ENCODE results near the gene BNC2. TPM values are rescaled to one million over a fixed set of nuclear protein-coding genes. Genes with fewer than 3 reads are reported as not detected.

Gene BNC2
- total and polyA plus RNA-seq, 4 donors = 0.96 to 23.2 (median 9.7) TPM

- H3K36me3 ChIP-seq (ENCODE audit: control insufficient read depth in 4 of 4, insufficient read depth in 4 of 4, low read length in 4 of 4) = peaks cover 0 to 8% (median 1%) of the 10 kb centered on the region in 4 donors
- no peak for ATAC-seq (ENCODE audit: insufficient read depth, low FRiP score)
- no peak overlapping the region for H3K27ac ChIP-seq (ENCODE audit: low read depth in 1 of 2, low read length in 1 of 2)
- WGBS, 2 donors = 74 to 84% methylated on average over 7 of the region's 7 CpGs
- peak overlapping the region in 1 of 2 donors; percentile 25 for H3K9ac ChIP-seq (ENCODE audit: insufficient read depth in 1 of 2, low read length in 2 of 2)
- peaks cover 0 to 7% (median 3%) of the 10 kb centered on the region in 5 donors for H3K4me1 ChIP-seq (ENCODE audit: control insufficient read depth in 5 of 5, insufficient read depth in 5 of 5, low read length in 5 of 5)
- peak in 2 of 3 donors; percentile 26 to 32 for DNase-seq
- H3K27me3 ChIP-seq (ENCODE audit: control insufficient read depth in 3 of 3, insufficient read depth in 3 of 3, low read length in 2 of 3) = no peaks in the 10 kb centered on the region
- no peak overlapping the region for H3K4me3 ChIP-seq
- no peaks in the 10 kb centered on the region for H3K9me3 ChIP-seq (ENCODE audit: control insufficient read depth in 4 of 4, insufficient read depth in 3 of 4, low read length in 3 of 4)
- no peak for TF ChIP-seq CTCF (IDR thresholded peaks at IDR 0.05; ENCODE audit: control extremely low read depth, extremely low read depth)
These were observed 316.5 kb downstream of the BNC2 start for GRCh38 chr9:16553869-16554540.

GRCh38 chr9:16552252-16552651 lies 318.2 kb downstream of the BNC2 start:
- no peak overlapping the region for H3K9ac ChIP-seq (ENCODE audit: insufficient read depth in 1 of 2, low read length in 2 of 2)
- DNase-seq = no peak
- 84 to 85% methylated on average over 15 of the region's 15 CpGs for WGBS, 2 donors

GRCh38 chr9:16551692-16552091 lies 318.8 kb downstream of the BNC2 start:
- no peaks in the 10 kb centered on the region for H3K9me3 ChIP-seq (ENCODE audit: control insufficient read depth in 4 of 4, insufficient read depth in 3 of 4, low read length in 3 of 4)
- TF ChIP-seq CTCF (IDR thresholded peaks at IDR 0.05; ENCODE audit: control extremely low read depth, extremely low read depth) = no peak
- H3K4me3 ChIP-seq = no peak overlapping the region
- no peak overlapping the region for H3K9ac ChIP-seq (ENCODE audit: insufficient read depth in 1 of 2, low read length in 2 of 2)
- H3K27me3 ChIP-seq (ENCODE audit: control insufficient read depth in 3 of 3, insufficient read depth in 3 of 3, low read length in 2 of 3) = no peaks in the 10 kb centered on the region
- no peak overlapping the region for H3K27ac ChIP-seq (ENCODE audit: low read depth in 1 of 2, low read length in 1 of 2)
- 73 to 91% methylated on average over 1 of the region's 1 CpG for WGBS, 2 donors
- H3K36me3 ChIP-seq (ENCODE audit: control insufficient read depth in 4 of 4, insufficient read depth in 4 of 4, low read length in 4 of 4) = peaks cover 0 to 17% (median 7%) of the 10 kb centered on the region in 4 donors
- ATAC-seq (ENCODE audit: insufficient read depth, low FRiP score) (no peak), DNase-seq (peak; percentile 23 to 71 (median 34))
- peaks cover 0 to 7% (median 3%) of the 10 kb centered on the region in 5 donors for H3K4me1 ChIP-seq (ENCODE audit: control insufficient read depth in 5 of 5, insufficient read depth in 5 of 5, low read length in 5 of 5)

More at GRCh38 chr9:16552252-16552651, 318.2 kb downstream of the BNC2 start:
- ATAC-seq (ENCODE audit: insufficient read depth, low FRiP score) = no peak
- Histone ChIP-seq H3K4me3 (no peak overlapping the region), H3K4me1 (ENCODE audit: control insufficient read depth in 5 of 5, insufficient read depth in 5 of 5, low read length in 5 of 5) (peaks cover 0 to 7% (median 3%) of the 10 kb centered on the region in 5 donors), H3K27ac (ENCODE audit: low read depth in 1 of 2, low read length in 1 of 2) (no peak overlapping the region), H3K27me3 (ENCODE audit: control insufficient read depth in 3 of 3, insufficient read depth in 3 of 3, low read length in 2 of 3) (no peaks in the 10 kb centered on the region), H3K36me3 (ENCODE audit: control insufficient read depth in 4 of 4, insufficient read depth in 4 of 4, low read length in 4 of 4) (peaks cover 0 to 13% (median 6%) of the 10 kb centered on the region in 4 donors), H3K9me3 (ENCODE audit: control insufficient read depth in 4 of 4, insufficient read depth in 3 of 4, low read length in 3 of 4) (no peaks in the 10 kb centered on the region)
- TF ChIP-seq CTCF (IDR thresholded peaks at IDR 0.05; ENCODE audit: control extremely low read depth, extremely low read depth) = no peak
